Neural crest cell (in vitro differentiated cells): ENCODE results near the gene MTCL1. TPM values are rescaled to one million over a fixed set of nuclear protein-coding genes. Genes with fewer than 3 reads are reported as not detected.

ENCODE experiments used
- DNase-seq: peaks from one replicate; pipeline ENCODE4 v3.0.0; 2021; ENCODE audit warnings: low read depth, mixed read lengths, low spot score
- H3K27ac Mint-ChIP-seq: one replicate; pipeline ENCODE4 v1.8.0; 2021; ENCODE audit warnings: mild to moderate bottlenecking, mixed read lengths; ENCODE audit not compliant: unreplicated experiment
- H3K27me3 Mint-ChIP-seq: 2 replicates; pipeline ENCODE4 v1.8.0; 2021; ENCODE audit warnings: low read depth, mild to moderate bottlenecking, mixed read lengths
- H3K36me3 Mint-ChIP-seq: 2 replicates; pipeline ENCODE4 v1.8.0; 2021; ENCODE audit warnings: low read depth, mild to moderate bottlenecking, mixed read lengths
- H3K4me1 Mint-ChIP-seq: 2 replicates; pipeline ENCODE4 v1.8.0; 2021; ENCODE audit warnings: mixed read lengths
- H3K4me3 Mint-ChIP-seq: one replicate; pipeline ENCODE4 v1.8.0; 2021; ENCODE audit warnings: mild to moderate bottlenecking, mixed read lengths
- H3K9me3 Mint-ChIP-seq: 2 replicates; pipeline ENCODE4 v1.8.0; 2021; ENCODE audit warnings: mixed read lengths
- total RNA-seq: library from RNA; stranded (reverse); gene quantifications from 2 replicates; pipeline ENCODE4 v1.2.1, GENCODE V29; 2021
- TF ChIP-seq, protein P1 (sequence below): fragments of 200-600 bp; sonication (generic); conservative IDR thresholded peaks from 2 replicates; pipeline ENCODE4 v1.5.0; 2021; ENCODE audit warnings: antibody characterized with exemption, mild to moderate bottlenecking

The MTCL1 gene
- total RNA-seq, 1 donor from 2014 or later = 17.8 TPM

- DNase-seq = no peak
- Mint-ChIP-seq H3K27ac (no peak overlapping the region), H3K4me1 (no peaks in the 10 kb centered on the region), H3K27me3 (no peaks in the 10 kb centered on the region), H3K36me3 (peaks cover 14% of the 10 kb centered on the region), H3K9me3 (no peaks in the 10 kb centered on the region), H3K4me3 (no peak overlapping the region)
- TF ChIP-seq, protein P1, sequence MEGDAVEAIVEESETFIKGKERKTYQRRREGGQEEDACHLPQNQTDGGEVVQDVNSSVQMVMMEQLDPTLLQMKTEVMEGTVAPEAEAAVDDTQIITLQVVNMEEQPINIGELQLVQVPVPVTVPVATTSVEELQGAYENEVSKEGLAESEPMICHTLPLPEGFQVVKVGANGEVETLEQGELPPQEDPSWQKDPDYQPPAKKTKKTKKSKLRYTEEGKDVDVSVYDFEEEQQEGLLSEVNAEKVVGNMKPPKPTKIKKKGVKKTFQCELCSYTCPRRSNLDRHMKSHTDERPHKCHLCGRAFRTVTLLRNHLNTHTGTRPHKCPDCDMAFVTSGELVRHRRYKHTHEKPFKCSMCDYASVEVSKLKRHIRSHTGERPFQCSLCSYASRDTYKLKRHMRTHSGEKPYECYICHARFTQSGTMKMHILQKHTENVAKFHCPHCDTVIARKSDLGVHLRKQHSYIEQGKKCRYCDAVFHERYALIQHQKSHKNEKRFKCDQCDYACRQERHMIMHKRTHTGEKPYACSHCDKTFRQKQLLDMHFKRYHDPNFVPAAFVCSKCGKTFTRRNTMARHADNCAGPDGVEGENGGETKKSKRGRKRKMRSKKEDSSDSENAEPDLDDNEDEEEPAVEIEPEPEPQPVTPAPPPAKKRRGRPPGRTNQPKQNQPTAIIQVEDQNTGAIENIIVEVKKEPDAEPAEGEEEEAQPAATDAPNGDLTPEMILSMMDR = no peak
These were observed 21.8 kb downstream of the MTCL1 start for GRCh38 chr18:8726963-8727705.

- Mint-ChIP-seq H3K4me3 (no peak overlapping the region), H3K4me1 (peaks cover 3% of the 10 kb centered on the region), H3K9me3 (no peaks in the 10 kb centered on the region), H3K27ac (no peak overlapping the region), H3K27me3 (no peaks in the 10 kb centered on the region), H3K36me3 (peaks cover 9% of the 10 kb centered on the region)
- DNase-seq = no peak
- TF ChIP-seq, protein P1 = no peak
These were observed 24.9 kb downstream of the MTCL1 start for GRCh38 chr18:8730080-8730827.

DNA sequence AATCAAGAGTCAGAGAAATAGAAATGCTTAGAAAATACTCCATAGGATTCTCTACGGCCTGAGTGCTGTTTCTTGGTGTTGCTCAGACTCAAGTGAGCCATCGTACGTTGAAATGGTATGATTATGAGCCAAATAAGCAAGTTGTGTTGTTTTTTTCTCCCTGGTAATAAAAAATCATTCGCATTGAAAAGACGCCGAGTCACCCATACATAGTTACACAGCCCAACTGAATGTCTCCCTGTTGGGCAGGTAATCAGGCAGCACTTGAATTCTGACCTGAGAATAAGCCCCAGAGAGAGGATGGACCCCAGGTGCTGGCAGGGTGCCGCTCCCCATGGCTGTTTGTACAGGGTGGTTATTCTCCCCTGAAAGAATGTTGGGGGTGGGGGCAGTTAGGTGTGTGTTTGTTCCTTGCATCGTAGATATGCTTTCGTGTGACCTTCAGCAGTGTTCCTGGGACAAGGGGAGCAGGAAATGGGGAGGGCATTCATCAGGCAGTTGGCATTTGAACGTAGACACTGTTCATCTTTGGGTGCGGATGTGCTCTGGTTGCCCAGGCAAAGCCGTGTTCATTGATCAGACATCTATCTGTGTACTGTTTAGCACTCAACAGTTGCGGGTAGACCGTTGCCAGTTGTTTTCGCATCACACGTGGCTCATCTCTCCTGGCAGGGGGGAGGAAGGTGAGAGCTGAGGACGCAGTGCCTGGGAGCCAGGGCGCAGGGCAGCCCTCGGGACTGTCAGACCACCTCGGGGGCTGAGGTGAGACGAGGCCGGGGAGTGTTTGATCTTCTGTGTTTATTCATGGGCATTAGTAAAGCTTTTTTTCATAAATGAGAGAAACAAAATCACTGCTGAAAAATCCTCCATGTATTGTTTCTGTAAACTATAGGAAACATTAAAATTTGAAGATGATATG lies 27.3 kb downstream of the MTCL1 start:
- TF ChIP-seq, protein P1 = no peak
- Mint-ChIP-seq H3K27ac (no peak overlapping the region), H3K36me3 (peaks cover 4% of the 10 kb centered on the region), H3K9me3 (no peaks in the 10 kb centered on the region), H3K27me3 (no peaks in the 10 kb centered on the region), H3K4me3 (no peak overlapping the region), H3K4me1 (peaks cover 8% of the 10 kb centered on the region)
- DNase-seq = no peak

DNA sequence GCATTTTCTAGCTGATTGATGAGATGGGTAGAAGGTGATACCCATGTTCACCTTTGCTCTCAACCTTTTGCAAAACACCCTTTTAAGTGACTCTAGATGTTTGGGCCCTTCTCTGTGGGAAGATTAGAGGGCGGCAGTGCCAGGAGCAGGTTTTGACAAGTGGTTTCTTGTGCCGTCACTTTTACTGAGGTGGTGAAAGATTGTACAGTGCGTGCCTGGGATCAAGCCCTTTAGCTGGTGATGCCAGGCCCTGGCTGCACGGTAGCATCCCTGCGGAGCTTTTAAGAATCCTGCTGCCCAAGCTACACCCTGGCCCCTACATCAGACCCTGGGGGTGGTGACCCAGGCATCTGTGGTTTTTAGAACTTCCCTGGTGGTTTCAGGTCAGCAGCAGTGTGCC lies 29.1 kb downstream of the MTCL1 start:
- no peak for DNase-seq
- no peaks in the 10 kb centered on the region for H3K27me3 Mint-ChIP-seq
- H3K9me3 Mint-ChIP-seq = no peaks in the 10 kb centered on the region
- peaks cover 8% of the 10 kb centered on the region for H3K4me1 Mint-ChIP-seq
- H3K36me3 Mint-ChIP-seq = peaks cover 2% of the 10 kb centered on the region
- no peak overlapping the region for H3K4me3 Mint-ChIP-seq
- TF ChIP-seq, protein P1 = no peak
- H3K27ac Mint-ChIP-seq = no peak overlapping the region

DNA sequence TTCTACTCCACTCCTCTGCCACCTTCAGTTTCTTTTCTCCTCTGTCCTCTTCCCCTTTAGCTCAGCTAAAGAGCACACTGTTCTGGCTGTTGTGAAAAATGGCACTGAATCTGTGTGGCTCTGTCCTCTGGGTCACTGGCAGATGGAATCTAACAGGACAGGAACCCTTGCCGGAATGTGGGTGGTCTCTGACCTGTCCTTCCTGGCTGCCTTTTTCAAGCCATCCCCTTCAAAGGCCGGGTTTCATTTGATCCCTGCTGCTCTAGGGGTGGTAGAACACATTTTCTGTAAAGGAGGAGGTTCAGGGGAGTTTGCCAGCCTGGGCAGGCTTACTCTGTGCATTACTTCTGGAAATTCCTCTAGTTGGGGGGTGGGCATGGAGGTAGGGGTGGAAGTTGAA lies 29.9 kb downstream of the MTCL1 start:
- Mint-ChIP-seq H3K27ac (no peak overlapping the region), H3K36me3 (peaks cover 2% of the 10 kb centered on the region), H3K4me1 (peaks cover 8% of the 10 kb centered on the region), H3K4me3 (no peak overlapping the region), H3K27me3 (no peaks in the 10 kb centered on the region), H3K9me3 (no peaks in the 10 kb centered on the region)
- TF ChIP-seq, protein P1 = no peak
- DNase-seq = no peak
